ENCODE results near the gene REEP6.
"Not testable (repeated sequence)": the region's sequence is repeated elsewhere in the genome, so short reads cannot be mapped to it uniquely, and the experiment has no call there.

Gene REEP6

GRCh38 chr19:1472231-1473084, 18.5 kb upstream of the REEP6 start:
- DNase-seq (ENCODE audit: low spot score) = no peak

- no peak for DNase-seq (ENCODE audit: low spot score)
Measured at GRCh38 chr19:1473085-1473851, 17.7 kb upstream of the REEP6 start.

- no peak for DNase-seq (ENCODE audit: low spot score)
Measured at GRCh38 chr19:1474011-1474764, 16.8 kb upstream of the REEP6 start.

GRCh38 chr19:1474765-1475351, 16.1 kb upstream of the REEP6 start:
- no peak for DNase-seq (ENCODE audit: low spot score)

GRCh38 chr19:1475751-1476437, 15.1 kb upstream of the REEP6 start:
- no peak for DNase-seq (ENCODE audit: low spot score)

GRCh38 chr19:1477056-1477455, 13.9 kb upstream of the REEP6 start:
- not testable (repeated sequence) for DNase-seq (ENCODE audit: low spot score)

- peak; percentile 95 for DNase-seq (ENCODE audit: low spot score)
Measured at GRCh38 chr19:1478934-1479707, 11.9 kb upstream of the REEP6 start, which contains the start of gene C19orf25. TSS of gene C19orf25 (minus strand) at chr19:1479215. CDS start at chr19:1478903, 312 bp downstream.

GRCh38 chr19:1481224-1481892, 9.6 kb upstream of the REEP6 start:
- DNase-seq (ENCODE audit: low spot score) = no peak

- DNase-seq (ENCODE audit: low spot score) = no peak
Measured at GRCh38 chr19:1481893-1482360, 9.1 kb upstream of the REEP6 start.

- DNase-seq (ENCODE audit: low spot score) = no peak
Measured at GRCh38 chr19:1482361-1483130, 8.4 kb upstream of the REEP6 start.

GRCh38 chr19:1483131-1483978, 7.6 kb upstream of the REEP6 start:
- no peak for DNase-seq (ENCODE audit: low spot score)

- no peak for DNase-seq (ENCODE audit: low spot score)
Measured at GRCh38 chr19:1483979-1484428, 7.0 kb upstream of the REEP6 start.

- no peak for DNase-seq (ENCODE audit: low spot score)
Measured at GRCh38 chr19:1486720-1487575, 4.0 kb upstream of the REEP6 start.

- no peak for DNase-seq (ENCODE audit: low spot score)
Measured at GRCh38 chr19:1487576-1488281, 3.3 kb upstream of the REEP6 start.

- no peak for DNase-seq (ENCODE audit: low spot score)
Measured at GRCh38 chr19:1488282-1488601, 2.7 kb upstream of the REEP6 start.

- DNase-seq (ENCODE audit: low spot score) = no peak
Measured at GRCh38 chr19:1489463-1490310, 1.3 kb upstream of the REEP6 start.
